ENCODE data around the gene CCDC60.

The CCDC60 gene

DNA sequence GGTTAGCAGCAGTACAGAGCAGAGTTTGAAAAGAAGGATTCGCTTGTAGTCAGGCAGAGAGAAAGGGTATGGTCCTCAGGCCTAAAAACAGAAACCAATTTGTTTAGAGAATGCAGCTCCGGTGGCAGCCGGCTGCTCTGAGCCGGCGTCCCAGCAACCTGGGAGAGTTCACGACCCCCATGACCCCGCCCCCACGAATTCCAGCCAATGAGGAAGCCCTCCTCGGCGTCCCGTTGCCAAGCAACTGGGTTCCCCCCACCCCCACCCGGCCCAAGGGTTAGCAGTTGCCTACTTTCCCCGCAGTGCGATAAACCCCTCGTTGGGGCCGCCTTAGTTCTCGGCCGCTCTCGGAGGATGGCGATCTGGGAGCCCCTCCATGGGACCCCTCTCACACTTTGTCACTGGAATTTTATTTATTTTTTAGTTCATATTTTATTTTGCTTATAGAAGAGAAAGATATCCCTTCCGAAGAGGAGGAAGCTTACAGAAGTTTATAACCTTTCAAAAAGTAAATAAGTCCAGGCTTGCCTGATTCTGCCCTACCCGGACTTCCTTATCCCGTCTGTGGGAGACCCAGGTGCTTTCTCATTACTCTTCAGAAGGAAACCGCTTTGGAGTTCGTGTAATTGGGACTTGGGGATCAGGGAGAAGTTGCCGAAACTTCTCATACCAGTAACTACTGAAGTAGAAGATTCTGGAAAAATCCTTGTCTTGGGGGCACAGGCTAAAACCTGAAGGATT, at the start of gene CCDC60:
CCDC60 (plus strand) TSS at position 300 of the 741 bp plus-strand sequence. CDS start 448 bp downstream, outside the sequence.
- DNase-seq (ENCODE audit: low spot score) = peak; percentile 96

GRCh38 chr12:119288576-119288975, 46.0 kb upstream of the CCDC60 start:
- no peak for DNase-seq (ENCODE audit: low spot score)

DNA sequence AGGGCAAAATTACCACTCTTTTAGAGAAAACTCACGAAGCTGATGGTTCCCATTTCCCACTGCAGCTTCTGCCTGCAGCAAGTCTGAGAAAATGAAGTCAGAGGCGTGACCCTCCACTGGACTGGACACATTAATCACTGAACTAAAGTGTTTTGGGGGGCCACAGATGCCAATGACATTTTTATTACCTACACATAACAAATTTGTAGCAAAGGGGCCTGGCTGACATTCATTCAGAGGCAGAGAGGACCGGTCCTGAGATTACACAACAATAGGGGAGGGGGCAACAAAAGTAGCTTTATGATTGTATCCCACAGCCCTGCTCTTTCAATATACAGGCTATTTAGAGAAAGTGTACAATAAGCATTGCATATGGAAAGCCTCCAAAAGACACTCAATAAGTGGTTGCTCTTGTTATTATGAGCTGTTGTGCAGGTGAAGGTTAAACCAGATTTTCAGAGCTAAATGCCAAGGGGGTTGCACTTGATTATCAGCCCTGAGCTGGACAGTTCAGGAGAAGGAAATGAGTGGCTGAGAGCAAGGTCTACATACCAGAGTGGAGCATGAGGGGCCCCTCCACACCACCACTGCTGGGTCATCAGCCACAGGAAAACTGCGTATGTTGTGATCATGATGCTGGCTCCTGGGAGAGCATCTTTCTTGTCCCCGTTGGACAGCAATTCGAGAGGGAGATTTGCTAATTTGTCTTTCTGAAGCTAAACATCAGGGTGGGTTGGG, 41.5 kb upstream of the CCDC60 start:
- DNase-seq (ENCODE audit: low spot score) = no peak

DNA sequence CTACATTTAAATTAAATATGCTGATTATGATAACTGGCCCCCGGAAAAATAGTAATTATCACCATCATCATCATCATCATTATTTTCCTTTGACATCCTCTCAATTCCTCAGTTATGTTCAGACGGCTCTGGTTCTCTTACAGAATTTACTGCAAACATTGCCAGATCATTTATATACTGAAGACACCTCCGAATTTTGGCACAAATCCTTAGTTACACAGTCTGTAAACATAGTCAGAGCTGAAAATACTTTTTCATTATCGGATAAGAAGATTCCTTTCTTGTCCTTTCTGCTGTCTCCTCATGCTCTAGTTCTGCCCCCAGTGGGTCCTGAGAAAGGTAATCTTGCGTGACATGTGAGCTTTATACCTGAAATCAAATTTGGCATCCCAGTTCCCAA, 40.3 kb upstream of the CCDC60 start:
- DNase-seq (ENCODE audit: low spot score) = no peak

DNA sequence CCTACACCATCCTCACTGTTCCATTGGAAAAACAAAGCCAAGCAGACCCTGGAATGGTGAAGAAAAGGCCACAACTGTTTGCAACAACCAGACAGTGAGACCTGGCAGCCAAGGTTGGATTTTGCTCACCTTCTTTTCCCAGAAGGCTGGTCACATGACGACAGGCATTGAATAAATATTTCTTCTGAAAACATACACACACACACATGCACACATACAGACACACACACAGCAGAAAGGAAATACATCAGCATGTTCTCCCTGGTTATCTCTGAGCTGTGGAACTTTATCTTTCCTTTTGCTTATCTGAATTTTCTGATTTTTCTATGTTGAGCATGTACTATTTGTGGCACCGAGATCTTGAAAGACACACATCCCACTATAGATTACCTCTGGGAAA, 38.0 kb upstream of the CCDC60 start:
- DNase-seq (ENCODE audit: low spot score) = no peak

DNA sequence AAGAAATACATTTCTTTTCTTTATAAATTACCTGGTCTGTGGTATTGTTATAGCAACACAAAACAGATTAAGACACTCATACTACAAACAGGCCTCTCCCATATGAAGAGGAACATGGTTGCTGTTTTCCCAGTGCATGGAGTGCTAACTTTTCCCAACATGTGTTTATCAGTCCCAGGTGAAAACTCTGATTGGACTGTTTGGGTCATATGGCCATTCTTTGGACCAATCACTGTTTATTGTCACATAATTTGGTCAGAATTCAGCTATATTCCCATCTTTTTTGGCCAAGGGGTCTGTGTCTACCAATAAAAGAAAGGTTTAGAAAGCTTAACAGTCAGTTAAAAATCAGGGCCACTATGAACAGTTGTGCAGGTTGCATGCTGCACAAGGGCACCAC, 35.4 kb upstream of the CCDC60 start:
- DNase-seq (ENCODE audit: low spot score) = no peak

DNA sequence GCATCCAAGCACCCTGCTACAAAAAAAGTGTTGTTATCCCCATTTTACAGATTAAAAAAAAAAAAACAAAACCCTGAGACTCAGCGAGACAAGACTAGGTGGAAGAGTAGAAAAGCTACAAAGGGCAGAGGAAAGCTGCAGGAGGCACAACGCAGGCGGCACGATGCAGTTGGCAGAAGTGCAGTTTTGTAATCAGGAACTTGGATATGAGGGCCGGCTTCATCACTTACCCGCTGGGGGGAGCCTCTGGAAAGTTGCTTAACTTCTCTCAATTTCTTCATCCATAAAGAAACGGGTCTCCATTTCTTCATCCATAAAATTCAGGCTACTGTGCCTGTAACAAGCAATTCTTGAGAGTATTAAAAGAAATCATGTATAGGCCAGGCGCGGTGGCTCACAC, 33.1 kb upstream of the CCDC60 start:
- DNase-seq (ENCODE audit: low spot score) = no peak

DNA sequence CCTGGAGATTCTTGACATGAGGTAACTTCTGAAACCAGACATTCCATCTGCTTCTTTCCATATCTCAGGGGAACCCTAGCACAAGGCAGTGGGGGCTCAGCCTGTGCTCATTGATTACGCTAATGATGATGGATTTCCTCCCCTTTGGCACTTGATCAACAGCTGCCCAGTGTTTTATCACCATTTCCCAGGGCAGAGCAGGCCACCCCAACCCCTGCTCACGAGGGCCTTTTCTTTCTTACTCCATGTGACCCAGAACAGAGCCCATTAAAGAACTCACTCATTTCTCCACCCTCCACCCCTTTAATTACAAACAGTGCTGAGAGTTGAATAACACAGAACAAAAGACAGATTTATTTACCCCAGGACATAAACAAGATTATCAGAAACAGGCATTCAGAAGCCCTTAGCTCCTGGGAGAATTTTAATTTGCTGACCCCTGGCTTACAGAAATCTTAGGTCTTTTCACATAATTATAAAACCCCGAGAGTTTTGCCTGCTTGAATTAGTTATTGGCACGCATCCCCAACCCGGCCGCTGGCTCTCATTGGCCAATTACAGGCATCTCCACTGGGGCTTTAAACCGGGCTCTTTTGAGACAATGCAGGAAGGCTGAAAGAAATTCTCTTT, 32.0 kb upstream of the CCDC60 start:
- DNase-seq (ENCODE audit: low spot score) = peak; percentile 76

DNA sequence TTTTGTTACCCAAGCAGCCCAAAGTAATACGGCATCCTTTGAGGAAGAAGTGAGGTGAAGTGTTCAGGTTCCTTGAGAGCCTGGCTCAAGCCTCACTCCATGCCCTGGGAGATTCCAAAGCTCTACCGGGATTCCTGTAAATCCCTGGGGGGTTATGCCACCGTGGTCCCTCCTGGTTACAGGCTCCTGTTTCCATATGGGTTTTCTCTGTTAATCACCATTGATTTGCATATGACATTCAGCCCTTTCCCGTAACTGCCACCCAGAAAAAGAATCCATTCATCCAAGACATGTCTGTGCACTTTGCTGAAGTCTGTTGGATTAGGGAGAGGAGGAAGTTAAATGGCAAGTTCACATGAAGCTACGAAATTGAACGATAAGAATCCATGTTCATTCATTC, 27.9 kb upstream of the CCDC60 start:
- no peak for DNase-seq (ENCODE audit: low spot score)

DNA sequence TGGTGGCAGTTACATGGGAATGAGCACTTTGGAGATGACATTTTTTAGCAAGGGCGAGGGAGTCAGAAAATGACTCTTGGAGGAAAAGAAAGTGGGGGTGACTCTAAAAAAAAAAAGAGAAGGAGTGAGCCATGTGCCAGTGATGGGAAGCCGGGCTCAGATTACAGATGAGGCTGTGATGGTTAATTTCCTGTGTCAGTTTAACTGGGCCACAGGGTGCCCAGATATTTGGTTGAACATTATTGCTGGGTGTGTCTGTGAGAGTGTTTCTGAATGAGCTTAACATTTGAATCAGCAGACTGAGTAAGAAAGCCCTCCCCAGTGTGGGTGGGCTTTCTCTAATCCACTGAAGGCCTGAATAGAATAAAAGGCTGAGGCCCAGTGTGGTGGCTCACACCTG, 26.8 kb upstream of the CCDC60 start:
- no peak for DNase-seq (ENCODE audit: low spot score)

DNA sequence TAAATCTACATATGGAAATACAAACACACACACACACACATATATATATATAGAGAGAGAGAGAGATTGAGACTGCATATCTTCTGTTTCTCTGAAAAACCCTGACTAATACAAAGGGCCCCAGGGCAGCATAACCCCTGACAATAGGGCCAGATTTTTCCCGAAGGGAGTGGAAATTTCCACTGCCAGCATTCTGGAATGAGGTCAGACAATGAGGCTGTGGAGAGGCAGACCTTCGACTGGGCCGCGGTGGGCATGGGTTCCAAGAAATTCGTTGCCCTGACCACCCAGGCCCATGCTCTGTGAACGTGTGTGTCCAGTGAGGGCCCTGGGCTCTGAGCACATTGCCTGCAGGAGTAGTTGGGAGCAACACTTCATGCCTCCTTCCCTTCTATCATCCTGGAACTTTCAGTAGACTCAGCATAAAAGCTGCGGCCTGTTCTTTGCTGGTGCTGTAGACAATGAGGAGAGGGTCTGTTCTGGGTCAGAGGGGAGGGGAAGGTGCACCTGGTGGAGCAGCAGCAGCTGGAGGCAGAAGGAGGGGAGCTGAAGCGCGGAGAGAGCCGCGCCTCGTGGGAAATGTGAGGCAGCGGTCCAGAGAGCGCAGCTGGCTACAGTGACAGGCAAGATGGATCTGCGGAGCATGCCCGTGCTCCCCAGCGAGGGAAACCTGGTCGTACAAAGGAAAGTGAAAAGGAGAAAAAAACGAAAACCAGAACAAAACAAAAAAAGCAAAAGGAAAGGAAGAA, 25.6 kb upstream of the CCDC60 start:
- DNase-seq (ENCODE audit: low spot score) = peak; percentile 65

DNA sequence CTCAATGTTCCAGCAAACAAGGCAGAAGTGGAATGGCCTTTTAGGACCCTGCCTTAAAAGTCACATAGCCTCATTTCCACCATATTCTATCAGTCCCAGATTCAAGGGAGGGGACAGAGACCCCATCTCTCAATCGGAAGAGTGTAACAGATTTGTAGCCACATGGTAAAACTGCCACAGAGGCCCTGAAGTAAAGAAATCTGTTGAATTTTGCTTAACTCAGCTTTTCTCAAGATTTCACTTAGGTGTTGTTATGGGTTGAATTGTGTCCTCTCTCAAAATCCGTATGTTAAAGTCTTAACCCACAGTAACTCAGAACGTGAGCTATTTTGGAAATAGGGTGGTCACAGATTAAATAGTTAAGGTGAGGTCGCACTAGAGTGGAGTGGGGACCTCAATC, 22.7 kb upstream of the CCDC60 start:
- no peak for DNase-seq (ENCODE audit: low spot score)

- DNase-seq (ENCODE audit: low spot score) = no peak
Measured at GRCh38 chr12:119312904-119313303, 21.6 kb upstream of the CCDC60 start.

DNA sequence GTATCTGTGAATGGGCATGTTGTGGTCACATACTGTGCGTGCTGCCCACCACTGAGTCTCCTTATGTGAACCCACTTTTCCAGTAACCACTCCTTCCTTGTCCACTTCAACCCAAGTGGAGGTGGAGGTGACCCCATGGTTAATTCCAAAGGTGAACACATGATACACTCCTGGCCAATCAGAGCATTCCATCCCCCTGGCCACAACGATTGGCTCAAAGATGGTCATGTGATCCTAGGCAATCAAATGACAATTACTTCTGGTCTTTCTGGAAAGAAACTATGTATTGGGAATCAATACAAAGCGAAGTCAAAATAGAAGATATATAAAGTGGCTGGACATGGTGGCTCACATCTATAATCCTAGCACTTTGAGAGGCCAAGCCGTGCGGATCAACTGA, 20.2 kb upstream of the CCDC60 start:
- DNase-seq (ENCODE audit: low spot score) = no peak

DNA sequence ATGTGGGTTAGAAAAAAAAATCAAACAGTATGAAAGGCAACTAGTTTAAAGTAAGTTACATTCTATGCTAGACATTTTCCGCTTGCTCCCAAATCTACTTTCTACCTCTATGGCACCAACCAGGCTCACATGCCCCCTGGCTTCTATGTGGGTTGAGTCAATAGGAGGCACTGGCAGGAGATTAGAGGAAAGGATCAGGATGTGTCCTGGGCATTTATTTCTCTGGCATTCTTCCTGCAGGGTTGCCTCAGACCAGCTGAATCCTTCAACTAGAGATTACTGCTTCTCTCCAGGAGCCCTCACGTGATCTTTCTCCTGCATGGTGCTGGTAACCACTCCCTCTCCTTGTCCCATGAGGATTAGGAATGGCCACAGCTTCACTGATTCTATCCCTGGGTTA, 14.9 kb upstream of the CCDC60 start:
- peak; percentile 48 for DNase-seq (ENCODE audit: low spot score)

DNA sequence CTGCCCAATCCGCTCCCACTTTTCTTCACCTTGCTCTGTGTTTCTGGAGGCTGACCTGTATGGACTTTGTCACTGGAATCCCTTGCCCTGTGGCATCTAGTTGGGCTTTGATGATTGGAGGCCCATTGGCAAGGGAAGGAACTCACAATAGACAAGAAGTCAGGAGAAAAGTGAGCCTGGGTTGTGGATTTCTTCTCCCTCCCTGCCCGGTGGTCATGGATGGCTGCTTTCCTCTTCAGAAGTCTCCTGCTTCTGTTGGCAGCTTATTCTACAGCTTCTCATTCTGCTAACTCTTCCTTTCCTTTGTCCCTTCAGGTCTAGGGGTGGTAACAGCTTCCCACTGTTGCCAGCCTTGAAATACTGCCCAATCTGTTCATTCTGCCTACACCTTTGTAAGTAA, 13.9 kb upstream of the CCDC60 start:
- DNase-seq (ENCODE audit: low spot score) = no peak

- no peak for DNase-seq (ENCODE audit: low spot score)
Measured at GRCh38 chr12:119322301-119322723, 12.2 kb upstream of the CCDC60 start.

DNA sequence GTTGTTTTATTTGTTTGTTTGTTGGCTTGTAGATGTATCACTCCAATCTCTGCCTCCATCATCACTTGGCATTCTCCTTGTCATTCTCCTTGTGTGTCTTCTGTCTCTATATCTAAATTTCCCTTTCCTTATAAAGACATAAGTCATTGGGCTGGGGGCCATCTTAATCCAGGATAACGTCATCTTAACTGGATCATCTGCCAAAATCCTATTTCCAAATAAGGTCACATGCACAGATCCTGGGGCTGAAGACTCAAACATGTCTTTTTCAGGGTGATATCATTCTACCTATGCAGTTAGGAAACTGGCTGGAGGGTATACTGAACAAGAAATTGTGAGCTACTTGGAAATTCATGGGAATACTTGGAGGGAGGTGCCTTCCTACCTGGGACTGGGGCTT, 8.7 kb upstream of the CCDC60 start:
- no peak for DNase-seq (ENCODE audit: low spot score)

DNA sequence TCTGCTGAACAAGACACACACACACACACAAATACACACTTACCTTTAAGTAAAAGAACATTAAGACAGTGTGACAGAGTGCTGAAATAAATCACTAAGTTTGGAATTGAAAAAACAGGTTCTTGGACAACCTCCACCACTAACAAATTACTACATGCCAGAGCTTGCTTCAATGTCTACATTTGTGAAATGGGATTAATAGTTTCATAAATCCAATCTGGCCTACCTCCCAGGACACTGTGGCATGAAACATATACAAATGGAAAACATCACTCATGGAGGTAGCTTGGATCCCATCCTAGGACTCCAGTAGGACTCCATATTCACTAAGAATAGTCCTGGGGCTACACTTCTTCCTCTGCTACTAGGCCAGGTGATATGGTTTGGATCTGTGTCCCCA, 8.2 kb upstream of the CCDC60 start:
- DNase-seq (ENCODE audit: low spot score) = no peak

GRCh38 chr12:119327471-119327870, 7.1 kb upstream of the CCDC60 start:
- no peak for DNase-seq (ENCODE audit: low spot score)

DNA sequence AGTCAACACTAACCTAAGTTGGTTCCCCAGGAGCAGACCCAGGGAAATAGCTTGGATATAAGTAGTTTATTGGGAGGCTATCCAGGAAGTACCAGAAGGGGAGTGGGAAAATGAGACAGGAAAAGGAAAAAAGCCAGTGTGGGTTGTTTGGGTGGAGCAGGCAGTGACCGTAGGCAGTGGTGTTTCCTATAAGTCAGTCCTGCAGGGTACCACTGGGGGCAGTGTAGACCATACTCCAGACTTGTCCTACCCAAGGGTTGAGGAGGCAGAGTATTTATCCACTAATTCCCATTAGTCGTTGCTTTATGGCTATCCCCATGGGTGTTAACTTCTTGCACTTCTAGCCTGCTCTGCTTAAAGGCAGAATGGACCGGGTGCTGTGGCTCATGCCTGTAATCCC, 6.4 kb upstream of the CCDC60 start:
- DNase-seq (ENCODE audit: low spot score) = peak; percentile 83

DNA sequence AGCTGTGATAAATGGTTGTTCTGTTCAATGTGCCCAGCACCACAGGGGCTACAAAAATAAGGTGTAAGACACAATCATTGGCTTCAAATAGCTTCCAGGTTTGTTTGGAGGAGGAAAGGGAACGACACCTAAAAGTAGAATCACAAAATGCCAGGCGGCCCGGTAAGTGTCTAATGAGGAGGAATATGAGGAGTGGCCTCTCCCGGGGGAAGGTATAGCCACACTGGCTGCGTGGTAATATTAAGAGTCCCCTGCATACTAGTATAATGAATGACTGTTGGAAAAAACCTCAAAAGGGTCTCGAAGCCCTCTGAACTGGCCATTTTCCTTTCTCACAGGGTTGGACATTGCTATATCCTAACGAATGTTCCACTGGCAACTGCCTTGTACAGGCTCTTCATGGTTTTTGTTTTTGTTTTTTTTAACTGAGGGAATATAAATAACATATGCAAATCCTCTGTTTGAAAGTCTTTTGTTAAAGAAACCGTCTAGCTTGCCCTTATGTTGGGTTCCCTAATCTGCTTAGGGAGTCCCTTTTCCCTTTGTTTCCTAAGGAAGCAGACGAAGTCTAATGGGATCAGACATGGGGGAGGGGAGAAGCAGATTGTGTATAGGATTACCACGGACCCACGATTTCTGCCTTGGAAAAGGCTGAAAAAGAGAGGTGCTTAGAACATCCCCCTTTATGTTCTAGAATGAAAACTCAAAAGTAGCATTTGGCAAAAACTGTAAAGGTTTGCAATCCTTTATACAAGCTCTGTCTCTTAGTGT, 4.2 kb downstream of the CCDC60 start:
- peak; percentile 63 for DNase-seq (ENCODE audit: low spot score)
